ENCODE data around the gene ARHGEF16. TPM values are rescaled to one million over a fixed set of nuclear protein-coding genes. Genes with fewer than 3 reads are reported as not detected.

ARHGEF16 gene
- total and polyA plus RNA-seq, 2 donors (not counting 1 experiment from before 2014, with no cell fraction given), result 0.13 to 0.22 TPM

DNA sequence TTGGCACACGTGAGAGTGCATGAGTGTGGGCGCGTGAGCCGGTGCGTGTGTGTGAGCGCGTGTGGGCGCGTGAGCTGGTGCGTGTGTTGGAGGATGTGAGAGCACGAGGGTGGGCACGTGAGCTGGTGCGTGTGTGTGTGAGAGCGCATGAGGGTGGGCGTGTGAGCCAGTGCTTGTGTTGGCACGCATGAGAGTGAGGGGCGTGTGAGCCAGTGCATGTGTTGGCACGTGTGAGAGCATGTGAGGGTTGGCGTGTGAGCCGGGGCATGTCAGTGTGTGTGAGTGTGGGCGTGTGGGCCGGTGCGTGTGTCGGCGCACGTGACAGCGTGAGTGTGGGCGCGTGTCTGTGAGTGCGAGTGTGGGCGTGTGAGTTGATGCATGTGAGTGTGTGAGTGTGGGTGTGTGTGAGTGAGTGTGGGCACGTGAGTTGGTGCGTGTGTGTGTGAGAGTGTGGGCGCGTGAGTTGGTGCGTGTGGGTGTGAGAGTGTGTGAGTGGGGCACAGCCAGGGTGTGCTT lies 45.7 kb upstream of the ARHGEF16 start:
- Histone ChIP-seq H3K79me2 (ENCODE audit: control insufficient read depth, insufficient read depth, low read length) (no peaks in the 10 kb centered on the region), H3K9ac (ENCODE audit: low read length) (no peak overlapping the region), H3K36me3 (replicated peaks in 1 of 2; ENCODE audit: control extremely low read depth in 1 of 2, control insufficient read depth in 1 of 2, extremely low read depth in 1 of 2, insufficient read depth in 2 of 2, low read length in 1 of 2) (no peaks in the 10 kb centered on the region), H2AFZ (ENCODE audit: insufficient read depth, low read depth, low read length, poor library complexity, severe bottlenecking) (no peak overlapping the region), H3K4me3 (ENCODE audit: control extremely low read depth in 1 of 5, extremely low read depth in 1 of 5, insufficient read depth in 1 of 5, low read depth in 2 of 5, low read length in 4 of 5) (no peak overlapping the region), H3K27ac (ENCODE audit: low read length in 2 of 2) (no peak overlapping the region), H3K4me1 (ENCODE audit: control insufficient read depth in 2 of 2, insufficient read depth in 2 of 2, low read length in 2 of 2) (no peaks in the 10 kb centered on the region), H3K27me3 (replicated peaks in 1 of 4; ENCODE audit: control extremely low read depth in 1 of 4, control insufficient read depth in 3 of 4, insufficient read depth in 4 of 4, low read length in 3 of 4) (no peaks in the 10 kb centered on the region), H4K20me1 (ENCODE audit: control insufficient read depth, insufficient read depth, low read length, poor library complexity, severe bottlenecking) (no peaks in the 10 kb centered on the region), H3K9me3 (ENCODE audit: control extremely low read depth in 1 of 3, control insufficient read depth in 2 of 3, insufficient read depth in 1 of 3, low read length in 2 of 3) (peaks cover 0 to 14% (median 0%) of the 10 kb centered on the region in 3 donors), H3K4me2 (replicated peaks; ENCODE audit: low read depth, low read length, poor library complexity, severe bottlenecking) (no peak overlapping the region)
- CTCF ChIA-PET, result no interaction called here
- no peaks in the 10 kb centered on the region for H3K4me1 Mint-ChIP-seq
- ATAC-seq (ENCODE audit: low read depth) (no peak), DNase-seq (no peak)
- no peak overlapping the region for H3K4me3 Mint-ChIP-seq
- H3K27ac Mint-ChIP-seq, result no peak overlapping the region
- intact Hi-C loops (cut with micrococcal nuclease), result no loop called here
- POLR2A ChIA-PET, result no interaction called here
- H3K9me3 Mint-ChIP-seq (ENCODE audit: insufficient read depth), result no peaks in the 10 kb centered on the region
- 93% methylated on average over 36 of the region's 36 CpGs for WGBS (ENCODE audit: insufficient coverage)
- TF ChIP-seq EZH2 (IDR thresholded peaks at IDR 0.05; ENCODE audit: borderline replicate concordance, insufficient read depth, low read depth, low read length, poor library complexity, severe bottlenecking), result no peak
- TF ChIP-seq, protein P1, sequence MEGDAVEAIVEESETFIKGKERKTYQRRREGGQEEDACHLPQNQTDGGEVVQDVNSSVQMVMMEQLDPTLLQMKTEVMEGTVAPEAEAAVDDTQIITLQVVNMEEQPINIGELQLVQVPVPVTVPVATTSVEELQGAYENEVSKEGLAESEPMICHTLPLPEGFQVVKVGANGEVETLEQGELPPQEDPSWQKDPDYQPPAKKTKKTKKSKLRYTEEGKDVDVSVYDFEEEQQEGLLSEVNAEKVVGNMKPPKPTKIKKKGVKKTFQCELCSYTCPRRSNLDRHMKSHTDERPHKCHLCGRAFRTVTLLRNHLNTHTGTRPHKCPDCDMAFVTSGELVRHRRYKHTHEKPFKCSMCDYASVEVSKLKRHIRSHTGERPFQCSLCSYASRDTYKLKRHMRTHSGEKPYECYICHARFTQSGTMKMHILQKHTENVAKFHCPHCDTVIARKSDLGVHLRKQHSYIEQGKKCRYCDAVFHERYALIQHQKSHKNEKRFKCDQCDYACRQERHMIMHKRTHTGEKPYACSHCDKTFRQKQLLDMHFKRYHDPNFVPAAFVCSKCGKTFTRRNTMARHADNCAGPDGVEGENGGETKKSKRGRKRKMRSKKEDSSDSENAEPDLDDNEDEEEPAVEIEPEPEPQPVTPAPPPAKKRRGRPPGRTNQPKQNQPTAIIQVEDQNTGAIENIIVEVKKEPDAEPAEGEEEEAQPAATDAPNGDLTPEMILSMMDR (IDR thresholded peaks at IDR 0.05), result no peak
- H3K27me3 Mint-ChIP-seq, result no peaks in the 10 kb centered on the region

DNA sequence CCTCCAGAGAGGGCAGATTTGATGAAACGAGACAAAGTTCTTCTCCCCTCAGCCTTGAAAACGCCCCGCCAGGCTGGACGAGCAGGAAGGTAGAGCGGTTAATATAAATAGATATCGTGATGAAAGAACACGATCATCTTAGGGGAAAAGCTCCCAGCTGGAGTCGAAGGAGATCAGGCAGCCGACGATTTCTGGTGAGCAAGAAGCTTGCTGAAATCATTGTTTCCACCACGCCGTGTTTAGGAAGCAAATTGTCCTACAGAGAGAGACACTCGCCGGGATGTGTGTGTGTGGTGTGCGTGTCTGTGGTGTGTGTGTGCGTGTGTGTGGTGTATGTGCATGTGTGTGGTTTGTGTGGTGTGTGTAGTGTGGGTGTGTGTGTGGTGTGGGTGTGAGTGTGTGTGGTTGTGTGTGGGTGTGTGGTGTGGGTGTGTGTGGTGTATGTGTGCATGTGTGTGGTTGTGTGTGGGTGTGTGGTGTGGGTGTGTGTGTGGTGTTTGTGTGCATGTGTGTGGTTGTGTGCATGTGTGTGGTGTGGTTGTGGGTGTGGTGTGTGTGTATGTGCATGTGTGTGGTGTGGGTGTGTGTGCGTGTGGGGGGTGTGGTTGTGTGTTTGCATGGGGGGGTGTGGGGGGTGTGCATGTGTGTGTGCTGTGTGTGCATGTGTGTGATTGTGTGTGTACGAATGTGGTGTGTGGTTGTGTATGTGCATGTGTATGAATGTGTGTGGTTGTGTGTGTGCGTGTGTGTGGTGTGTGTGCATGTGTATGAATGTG lies 44.9 kb upstream of the ARHGEF16 start:
- ATAC-seq (ENCODE audit: low read depth), result no peak
- H3K9me3 Mint-ChIP-seq (ENCODE audit: insufficient read depth), result no peaks in the 10 kb centered on the region
- Histone ChIP-seq H3K4me2 (replicated peaks; ENCODE audit: low read depth, low read length, poor library complexity, severe bottlenecking) (no peak overlapping the region), H2AFZ (ENCODE audit: insufficient read depth, low read depth, low read length, poor library complexity, severe bottlenecking) (no peak overlapping the region), H3K27me3 (replicated peaks in 1 of 4; ENCODE audit: control extremely low read depth in 1 of 4, control insufficient read depth in 3 of 4, insufficient read depth in 4 of 4, low read length in 3 of 4) (no peaks in the 10 kb centered on the region), H3K27ac (ENCODE audit: low read length in 2 of 2) (no peak overlapping the region), H3K4me3 (ENCODE audit: control extremely low read depth in 1 of 5, extremely low read depth in 1 of 5, insufficient read depth in 1 of 5, low read depth in 2 of 5, low read length in 4 of 5) (no peak overlapping the region), H3K9ac (ENCODE audit: low read length) (no peak overlapping the region), H3K9me3 (ENCODE audit: control extremely low read depth in 1 of 3, control insufficient read depth in 2 of 3, insufficient read depth in 1 of 3, low read length in 2 of 3) (peaks cover 0 to 18% (median 0%) of the 10 kb centered on the region in 3 donors), H3K36me3 (replicated peaks in 1 of 2; ENCODE audit: control extremely low read depth in 1 of 2, control insufficient read depth in 1 of 2, extremely low read depth in 1 of 2, insufficient read depth in 2 of 2, low read length in 1 of 2) (no peaks in the 10 kb centered on the region), H3K4me1 (ENCODE audit: control insufficient read depth in 2 of 2, insufficient read depth in 2 of 2, low read length in 2 of 2) (no peaks in the 10 kb centered on the region), H3K79me2 (ENCODE audit: control insufficient read depth, insufficient read depth, low read length) (no peaks in the 10 kb centered on the region), H4K20me1 (ENCODE audit: control insufficient read depth, insufficient read depth, low read length, poor library complexity, severe bottlenecking) (no peaks in the 10 kb centered on the region)
- H3K27me3 Mint-ChIP-seq, result no peaks in the 10 kb centered on the region
- no peak for TF ChIP-seq EZH2 (IDR thresholded peaks at IDR 0.05; ENCODE audit: borderline replicate concordance, insufficient read depth, low read depth, low read length, poor library complexity, severe bottlenecking)
- TF ChIP-seq, protein P1 (IDR thresholded peaks at IDR 0.05), result no peak
- no peak overlapping the region for H3K27ac Mint-ChIP-seq
- DNase-seq, result no peak
- no peaks in the 10 kb centered on the region for H3K4me1 Mint-ChIP-seq
- intact Hi-C loops (cut with micrococcal nuclease), result no loop called here
- H3K4me3 Mint-ChIP-seq, result no peak overlapping the region
- POLR2A ChIA-PET, result no interaction called here
- CTCF ChIA-PET, result no interaction called here
- 95% methylated on average over 17 of the region's 19 CpGs for WGBS (ENCODE audit: insufficient coverage)
